Measurements from ENCODE around the gene TSPAN5. TPM values are rescaled to one million over a fixed set of nuclear protein-coding genes. Genes with fewer than 3 reads are reported as not detected.

The TSPAN5 gene
- total and polyA plus RNA-seq, 2 of the 4 experiments (the other 2 are of a cell fraction) = 64.8 to 79.6 TPM

GRCh38 chr4:98510757-98511517 is 147.5 kb downstream of the TSPAN5 start:
- in situ Hi-C loops (cut with MboI; ENCODE audit: low sequenced_read_pairs) (no loop called here), intact Hi-C loops (cut with micrococcal nuclease) (no loop called here), dilution Hi-C loops (cut with HindIII; ENCODE audit: low sequenced_read_pairs, unreplicated experiment) (no loop called here)
- H3K18ac ChIP-seq (ENCODE audit: low read depth, low read length) = peak overlapping the region; percentile 78
- H3K4me2 ChIP-seq (ENCODE audit: low read depth, low read length) = peak overlapping the region; percentile 51; the same call in 1 of the 2 replicates
- peaks cover 34% of the 10 kb centered on the region for H3K4me1 ChIP-seq (ENCODE audit: control insufficient read depth, insufficient read depth, low read length)
- no peak overlapping the region for H2AFZ ChIP-seq (replicated peaks; ENCODE audit: low read length, poor library complexity)
- H2BK5ac ChIP-seq (ENCODE audit: low read depth, low read length, poor library complexity, severe bottlenecking) = peak overlapping the region; percentile 95
- no peak overlapping the region for H2AK9ac ChIP-seq (replicated peaks; ENCODE audit: low read depth, low read length, poor library complexity)
- ATAC-seq (ENCODE audit: low read depth) (peak; percentile 72), DNase-seq (peak; percentile 88)
- H4K20me1 ChIP-seq (ENCODE audit: insufficient read depth, low read length) = no peaks in the 10 kb centered on the region; the same call in 1 of the 2 replicates
- ChIA-PET POLR2A (ENCODE audit: unreplicated experiment) (no interaction called here), CTCF (no interaction called here)
- H3K9me1 ChIP-seq (ENCODE audit: insufficient read depth, low read length) = peaks cover 25% of the 10 kb centered on the region
- peak overlapping the region; percentile 32; the same call in 1 of the 2 replicates for H3K56ac ChIP-seq (ENCODE audit: extremely low read depth, insufficient read depth, low read length)
- peak overlapping the region; percentile 67; the same call in 1 of the 2 replicates for H3K23ac ChIP-seq (ENCODE audit: low read depth, low read length)
- peak overlapping the region; percentile 91 for H2BK20ac ChIP-seq (ENCODE audit: low read depth, low read length)
- no TSS peak for BruUV-seq (replicated peaks)
- peak overlapping the region; percentile 63; the same call in 2 of the 3 replicates for H2BK15ac ChIP-seq (ENCODE audit: low read depth, low read length)
- no peaks in the 10 kb centered on the region for H3K36me3 ChIP-seq (ENCODE audit: control insufficient read depth, insufficient read depth, low read length)
- no peak overlapping the region for H3K4me3 ChIP-seq (ENCODE audit: insufficient read depth, low read depth, low read length)
- H3K79me1 ChIP-seq (ENCODE audit: low read depth in 1 of 2, low read length in 2 of 2) = peaks cover 40 to 68% of the 10 kb centered on the region in 2 experiments
- peak overlapping the region; percentile 89; the same call in 1 of the 2 replicates for H2AK5ac ChIP-seq (ENCODE audit: low read depth, low read length)
- no CpG with 5 or more reads among the region's 6 CpGs for WGBS, 2 experiments (ENCODE audit: extremely low coverage in 2 of 2, insufficient read length in 1 of 2)
- no peak overlapping the region for H3K9ac ChIP-seq (ENCODE audit: low read depth, low read length)
- peak overlapping the region; percentile 64 for H3K14ac ChIP-seq (replicated peaks; ENCODE audit: low read depth, low read length)
- TF ChIP-seq USF2 (IDR thresholded peaks at IDR 0.05; ENCODE audit: low read depth, low read length) = 0 out of 2 replicates have a peak, but pooled peaks have one; percentile 8
- peak; percentile 84 for TF ChIP-seq CEBPB (IDR thresholded peaks at IDR 0.05; ENCODE audit: low read depth, low read length)
- peak; percentile 52; the same call in 1 of the 2 replicates for TF ChIP-seq NFE2L2 (IDR thresholded peaks at IDR 0.05; ENCODE audit: low read depth, low read length)
- no peak for TF ChIP-seq RAD21 (IDR thresholded peaks at IDR 0.05; ENCODE audit: low read length)
- no peak for TF ChIP-seq MXI1 (IDR thresholded peaks at IDR 0.05; ENCODE audit: borderline replicate concordance, low read depth, low read length)
- no peak for TF ChIP-seq RCOR1 (IDR thresholded peaks at IDR 0.05; ENCODE audit: insufficient replicate concordance, low read length)
- TF ChIP-seq MAZ (IDR thresholded peaks at IDR 0.05; ENCODE audit: borderline replicate concordance, low read depth, low read length) = no peak
- TF ChIP-seq BHLHE40 (IDR thresholded peaks at IDR 0.05; ENCODE audit: low read depth, low read length) = 0 out of 2 replicates have a peak, but pooled peaks have one; percentile 10
- H3K4ac ChIP-seq (ENCODE audit: low read depth, low read length) = peak overlapping the region; percentile 81; the same call in 1 of the 2 replicates
- no peaks in the 10 kb centered on the region for H3K9me3 ChIP-seq (ENCODE audit: control insufficient read depth, insufficient read depth, low read length)
- peak overlapping the region in 1 of 2 experiments; percentile 58; a peak in 2 of 4 replicates for H4K8ac ChIP-seq (ENCODE audit: low read depth in 2 of 2, low read length in 2 of 2)
- H2BK120ac ChIP-seq (ENCODE audit: low read depth, low read length) = peak overlapping the region; percentile 89
- H3K27ac ChIP-seq (ENCODE audit: insufficient read depth, low read length) = peak overlapping the region; percentile 96; the same call in 1 of the 2 replicates
- peak overlapping the region; percentile 68; the same call in 1 of the 2 replicates for H4K91ac ChIP-seq (ENCODE audit: insufficient read depth, low read depth, low read length)
- no peaks in the 10 kb centered on the region for H3K27me3 ChIP-seq (ENCODE audit: control insufficient read depth, insufficient read depth, low read length)
- peak overlapping the region; percentile 76 for H4K5ac ChIP-seq (ENCODE audit: low read depth, low read length)

Data from IMR-90 (cell line).